IPS DF 6.9 (cell line): ENCODE measurements around the gene CCZ1.
"Not testable (repeated sequence)": the region's sequence is repeated elsewhere in the genome, so short reads cannot be mapped to it uniquely, and the experiment has no call there.

Source experiments
- DNase-seq: peaks from one replicate; pipeline ENCODE4 v3.0.0-alpha.2; 2013; ENCODE audit warnings: low read depth, low spot score
- H3K27ac ChIP-seq: one replicate; pipeline ENCODE4 v1.5.1; 2013; ENCODE audit warnings: low read length, control low read depth
- H3K27me3 ChIP-seq: 2 replicates; pipeline ENCODE4 v1.6.1; 2013; ENCODE audit warnings: mild to moderate bottlenecking, low read length; ENCODE audit not compliant: control insufficient read depth, insufficient read depth
- H3K36me3 ChIP-seq: 2 replicates; pipeline ENCODE4 v1.6.1; 2013; ENCODE audit warnings: low read length; ENCODE audit not compliant: control insufficient read depth, insufficient read depth
- H3K4me1 ChIP-seq: 2 replicates; pipeline ENCODE4 v1.6.1; 2013; ENCODE audit warnings: low read length; ENCODE audit not compliant: control insufficient read depth, insufficient read depth
- H3K4me3 ChIP-seq: 2 replicates; pipeline ENCODE4 v1.5.1; 2013; ENCODE audit warnings: mild to moderate bottlenecking, low read length
- H3K9me3 ChIP-seq: 2 replicates; pipeline ENCODE4 v1.6.1; 2013; ENCODE audit warnings: low read length, inconsistent platforms; ENCODE audit not compliant: control insufficient read depth, insufficient read depth
- WGBS: extraction: QIAGEN DNeasy Blood & Tissue Kit; methylation state at CpG from one replicate; pipeline ENCODE4 v1.1.7; 2013; ENCODE audit warnings: mixed read lengths, missing lambda C conversion rate; ENCODE audit not compliant: insufficient read length, insufficient coverage; 5-methylcytosine and 5-hydroxymethylcytosine counted together

Gene CCZ1

DNA sequence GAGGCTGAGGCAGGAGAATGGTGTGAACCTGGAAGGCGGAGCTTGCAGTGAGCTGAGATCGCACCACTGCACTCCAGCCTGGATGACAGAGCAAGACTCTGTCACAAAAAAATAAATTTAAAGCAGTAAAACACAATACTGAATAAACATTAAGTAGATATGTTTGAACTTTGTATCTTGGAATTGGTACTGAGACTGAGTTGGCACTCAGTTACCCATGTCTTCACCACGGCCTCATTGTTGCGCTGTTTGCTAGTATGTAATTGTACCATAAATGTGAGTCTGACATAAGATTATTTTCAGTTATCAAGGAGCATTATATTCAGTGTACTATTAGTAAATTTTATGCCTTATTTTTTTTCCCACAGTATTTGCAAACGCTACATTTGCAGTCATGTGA, 6.2 kb downstream of the CCZ1 start:
- not testable (repeated sequence) for H3K4me3 ChIP-seq, H3K4me1 ChIP-seq, H3K36me3 ChIP-seq, H3K9me3 ChIP-seq, H3K27me3 ChIP-seq, H3K27ac ChIP-seq, DNase-seq
- no CpG with 5 or more reads among the region's 5 CpGs for WGBS

DNA sequence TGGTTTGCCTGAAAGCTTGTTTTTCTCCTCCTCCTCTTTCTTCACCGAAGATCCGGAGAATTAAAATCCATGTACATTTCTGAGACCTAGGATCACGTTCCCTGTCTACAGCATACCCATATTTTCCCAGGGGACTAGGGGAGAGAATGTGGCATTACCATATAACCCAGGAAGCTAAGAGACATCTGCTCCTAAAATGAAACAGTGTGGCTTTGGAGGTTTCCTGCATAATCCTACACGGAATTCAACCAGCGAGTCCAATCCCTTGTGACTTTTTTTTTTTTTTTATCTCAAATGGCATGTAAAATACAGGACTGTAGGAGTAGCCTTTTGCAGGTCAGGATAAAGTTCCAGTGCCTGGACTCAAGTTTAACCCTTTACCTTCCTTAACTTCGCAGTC, 10.3 kb downstream of the CCZ1 start:
- not testable (repeated sequence) for H3K36me3 ChIP-seq, H3K4me1 ChIP-seq, DNase-seq, H3K27ac ChIP-seq, H3K4me3 ChIP-seq, H3K9me3 ChIP-seq, H3K27me3 ChIP-seq
- whole genome bisulfite sequencing: no CpG with 5 or more reads among the region's 6 CpGs

DNA sequence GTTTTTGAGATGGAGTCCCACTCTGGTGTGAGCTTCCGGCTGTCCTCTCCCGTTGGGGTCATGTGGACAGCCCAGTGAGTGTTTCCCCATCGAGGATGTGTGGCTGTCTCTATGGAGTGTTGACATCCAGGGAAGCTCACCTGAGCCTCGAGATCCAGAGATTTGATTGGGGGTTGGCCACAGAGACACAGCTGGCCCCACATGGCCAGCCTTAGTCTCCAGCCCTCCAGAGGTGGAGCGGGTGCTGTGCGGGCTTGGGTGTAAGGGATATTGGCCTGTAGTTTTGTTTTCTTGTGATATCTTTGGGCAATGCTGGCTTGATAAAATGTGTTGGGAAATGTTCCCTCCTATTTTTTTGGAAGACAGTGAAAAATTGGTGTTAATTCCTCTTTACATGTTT, 18.0 kb downstream of the CCZ1 start:
- H3K4me3 ChIP-seq, DNase-seq: not testable (repeated sequence)
- WGBS: no CpG with 5 or more reads among the region's 6 CpGs

DNA sequence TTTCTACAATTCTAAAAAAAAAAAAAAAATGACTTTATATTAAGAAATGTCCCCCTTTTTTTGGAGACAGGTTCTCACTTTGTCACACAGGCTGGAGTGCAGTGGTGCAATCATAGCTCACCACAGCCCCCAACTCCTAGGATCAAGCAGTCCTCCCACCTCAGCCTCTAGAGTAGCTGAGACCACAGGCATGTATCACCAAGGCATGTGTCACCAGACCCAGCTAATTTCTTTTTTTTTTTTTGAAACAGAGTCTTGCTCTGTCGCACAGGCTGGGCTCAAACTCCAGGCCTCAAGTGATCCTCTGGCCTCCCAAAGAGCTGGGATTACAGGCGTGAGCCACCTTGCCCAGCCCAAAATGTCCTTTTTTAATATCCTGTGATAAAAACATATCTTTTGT, 25.6 kb downstream of the CCZ1 start:
- H3K4me1 ChIP-seq, H3K27ac ChIP-seq, H3K36me3 ChIP-seq, H3K27me3 ChIP-seq, DNase-seq, H3K4me3 ChIP-seq, H3K9me3 ChIP-seq: not testable (repeated sequence)
- WGBS: no CpG with 5 or more reads among the region's 2 CpGs

More for the DNA sequence above, 18.0 kb downstream of the CCZ1 start:
- not testable (repeated sequence) for H3K36me3 ChIP-seq, H3K27me3 ChIP-seq, H3K4me1 ChIP-seq, H3K27ac ChIP-seq, H3K9me3 ChIP-seq

DNA sequence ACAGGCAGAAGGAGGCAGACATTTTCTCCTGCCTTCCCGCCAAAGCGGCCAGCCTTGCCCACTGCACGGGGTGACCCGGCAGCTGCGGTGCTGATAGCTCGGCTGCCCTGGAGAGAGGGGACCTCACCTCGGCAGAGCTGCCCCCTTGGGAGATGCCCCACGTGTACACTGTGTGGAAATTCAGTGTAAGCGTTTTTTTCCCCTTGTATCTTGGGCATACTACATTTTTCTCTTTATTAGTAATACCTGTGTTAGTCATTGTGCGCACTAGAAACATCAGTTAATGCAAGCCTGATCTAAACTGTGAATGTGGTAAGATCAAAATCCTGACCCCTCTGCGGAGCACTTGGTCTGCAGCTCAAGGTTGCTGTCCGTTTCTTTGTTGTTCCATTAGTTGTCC, 26.1 kb downstream of the CCZ1 start:
- H3K27me3 ChIP-seq, H3K4me3 ChIP-seq, DNase-seq, H3K27ac ChIP-seq, H3K9me3 ChIP-seq, H3K4me1 ChIP-seq, H3K36me3 ChIP-seq: not testable (repeated sequence)
- no CpG with 5 or more reads among the region's 12 CpGs for WGBS

DNA sequence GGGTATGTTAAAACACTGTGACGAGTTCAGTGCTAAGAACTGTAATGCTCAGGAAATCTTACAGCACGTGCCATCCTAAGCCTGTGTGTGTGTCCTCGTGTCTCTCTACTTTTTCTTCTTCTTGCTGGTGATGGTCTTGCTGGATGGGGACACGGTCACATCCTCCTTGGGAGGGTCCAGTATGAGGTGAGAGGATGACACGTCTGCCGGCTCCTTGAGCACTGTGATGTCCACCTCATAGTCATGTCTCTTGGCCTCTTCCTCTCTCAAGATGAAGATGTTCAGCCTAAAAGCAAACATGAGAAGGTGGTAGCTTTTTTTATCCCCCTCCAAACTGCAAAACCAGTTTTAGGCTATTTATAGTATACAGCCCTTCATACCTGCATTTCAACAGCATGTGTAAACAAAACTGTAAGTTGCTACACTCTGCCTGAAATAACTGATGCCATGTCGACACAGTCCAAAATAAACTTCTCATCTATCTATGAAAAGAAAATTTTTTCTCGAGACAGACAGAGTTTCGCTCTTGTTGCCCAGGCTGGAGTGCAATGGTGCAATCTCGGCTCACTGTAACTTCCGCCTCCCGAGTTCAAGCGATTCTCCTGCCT, 27.8 kb downstream of the CCZ1 start:
- H3K36me3 ChIP-seq, H3K4me3 ChIP-seq, H3K4me1 ChIP-seq, DNase-seq, H3K27ac ChIP-seq, H3K9me3 ChIP-seq, H3K27me3 ChIP-seq: not testable (repeated sequence)
- WGBS: no CpG with 5 or more reads among the region's 13 CpGs

DNA sequence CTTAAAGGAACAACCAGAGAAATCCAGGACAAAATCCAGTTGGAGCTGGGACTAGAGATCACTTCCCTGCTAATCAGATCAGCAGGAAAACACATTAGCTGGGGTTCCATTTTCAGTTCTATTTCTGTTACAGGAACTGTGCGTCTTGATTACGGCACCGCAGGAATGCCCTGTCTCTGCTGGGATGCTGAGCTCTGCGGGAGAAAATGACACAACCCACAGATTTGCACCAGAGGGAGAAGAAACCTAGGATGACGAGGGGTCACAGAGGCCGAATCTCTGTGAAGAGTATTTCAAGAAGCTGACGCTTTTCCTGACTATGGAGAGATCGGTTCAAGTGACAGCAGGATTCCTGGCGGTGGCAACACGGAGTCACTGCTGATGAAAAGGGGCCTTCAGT, 31.8 kb downstream of the CCZ1 start:
- not testable (repeated sequence) for H3K4me3 ChIP-seq, H3K36me3 ChIP-seq, H3K4me1 ChIP-seq, DNase-seq, H3K27ac ChIP-seq, H3K9me3 ChIP-seq, H3K27me3 ChIP-seq
- WGBS: no CpG with 5 or more reads among the region's 10 CpGs

DNA sequence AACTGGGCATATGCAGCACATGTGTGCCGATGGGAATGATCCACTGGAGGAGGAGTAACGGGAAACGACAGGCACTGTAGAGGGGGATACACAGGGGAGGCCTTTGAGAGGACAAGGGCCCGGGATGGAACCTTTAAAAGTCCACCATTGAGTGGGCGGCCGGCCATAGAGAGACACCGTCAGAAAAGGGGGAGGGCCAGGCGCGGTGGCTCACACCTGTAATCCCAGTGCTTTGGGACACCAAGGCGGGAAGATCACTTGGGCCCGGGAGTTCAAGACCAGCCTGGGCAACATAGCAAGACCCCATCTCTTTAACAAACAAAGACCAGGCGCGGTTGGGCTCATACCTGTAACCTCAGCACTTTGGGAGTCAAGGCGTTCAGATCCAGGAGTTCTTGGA, 32.7 kb downstream of the CCZ1 start:
- H3K27ac ChIP-seq, DNase-seq, H3K9me3 ChIP-seq, H3K27me3 ChIP-seq, H3K4me1 ChIP-seq, H3K4me3 ChIP-seq, H3K36me3 ChIP-seq: not testable (repeated sequence)
- WGBS: no CpG with 5 or more reads among the region's 14 CpGs

DNA sequence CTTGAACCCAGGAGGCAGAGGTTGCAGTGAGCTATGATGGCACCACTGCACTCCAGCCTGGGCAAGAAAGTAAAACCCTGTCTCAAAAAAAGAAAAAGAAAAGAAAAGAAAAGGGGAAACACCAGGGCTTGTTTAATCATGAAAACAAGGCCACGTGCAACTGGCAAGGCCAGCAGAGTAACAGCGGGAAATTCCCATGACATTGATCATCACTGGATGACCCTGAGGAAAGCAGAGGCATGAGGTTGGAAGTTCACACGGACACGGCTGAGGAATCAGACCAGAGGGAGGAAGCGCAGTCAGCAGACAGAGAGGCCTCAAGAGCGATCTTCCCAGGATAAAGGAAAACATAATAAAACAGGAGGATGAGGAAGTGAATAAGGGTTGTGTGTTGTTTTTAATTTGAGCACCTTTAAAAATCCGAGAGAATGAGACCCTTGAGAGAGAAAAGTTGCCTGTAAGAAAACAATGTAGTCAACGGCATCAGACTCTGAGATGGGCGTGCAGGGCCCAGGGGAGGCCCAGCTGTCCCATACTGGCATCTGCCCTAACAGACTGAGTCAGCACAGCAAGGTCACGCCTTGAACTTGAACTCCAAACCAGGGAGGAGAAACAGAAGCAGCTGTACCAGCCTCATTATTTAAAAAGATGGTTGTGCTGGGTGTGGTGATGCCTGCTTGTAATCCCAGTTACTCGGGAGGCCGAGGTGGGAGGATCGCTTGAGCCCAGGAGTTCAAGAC, 33.5 kb downstream of the CCZ1 start:
- H3K36me3 ChIP-seq, H3K27ac ChIP-seq, DNase-seq, H3K4me3 ChIP-seq, H3K9me3 ChIP-seq, H3K4me1 ChIP-seq, H3K27me3 ChIP-seq: not testable (repeated sequence)
- no CpG with 5 or more reads among the region's 13 CpGs for WGBS

DNA sequence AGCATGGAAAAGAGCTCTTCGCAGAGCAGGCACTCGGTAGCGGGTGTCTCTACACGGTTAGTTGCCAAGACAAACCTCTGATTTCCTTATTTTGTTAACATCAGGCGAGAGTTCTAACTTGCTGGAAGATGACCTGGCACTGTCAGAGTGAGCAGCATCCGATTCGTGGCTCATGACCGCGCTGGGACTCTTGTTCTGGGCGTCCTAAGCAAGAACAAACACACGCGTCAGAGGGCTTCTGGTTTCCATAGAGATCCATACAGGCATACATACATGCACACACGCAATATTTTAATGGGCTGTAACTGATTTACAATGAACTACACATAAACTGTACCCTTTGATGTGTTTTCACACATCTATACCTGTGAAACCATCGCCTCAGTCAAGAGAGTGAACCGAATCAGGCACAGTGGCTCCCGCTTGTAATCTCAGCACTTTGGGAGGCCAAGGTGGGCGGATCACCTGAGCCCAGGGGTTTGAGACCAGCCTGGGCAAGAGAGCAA, 36.5 kb downstream of the CCZ1 start:
- not testable (repeated sequence) for DNase-seq, H3K4me1 ChIP-seq, H3K4me3 ChIP-seq, H3K27ac ChIP-seq, H3K9me3 ChIP-seq, H3K36me3 ChIP-seq, H3K27me3 ChIP-seq
- WGBS: no CpG with 5 or more reads among the region's 17 CpGs

DNA sequence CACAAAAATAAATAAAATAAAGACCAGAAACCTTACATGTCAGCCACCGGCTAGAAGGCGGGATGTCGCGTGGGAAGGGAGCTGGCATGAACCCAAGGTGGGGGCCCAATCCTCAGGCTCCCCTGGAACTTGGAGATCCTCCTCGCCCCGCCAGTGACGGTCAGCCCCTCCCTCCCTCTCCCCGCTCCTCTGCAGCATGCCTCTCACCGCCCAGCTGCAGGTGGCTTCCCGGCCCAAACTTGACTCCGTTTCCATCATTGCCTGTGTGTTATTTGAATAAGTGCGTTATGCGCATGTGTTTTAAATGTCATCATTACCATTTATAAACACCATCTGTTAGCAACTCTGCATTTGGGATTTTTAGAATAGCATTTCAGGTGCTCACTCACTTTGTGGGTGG, 64.7 kb downstream of the CCZ1 start:
- not testable (repeated sequence) for H3K36me3 ChIP-seq, H3K27me3 ChIP-seq, DNase-seq, H3K27ac ChIP-seq, H3K4me1 ChIP-seq, H3K9me3 ChIP-seq, H3K4me3 ChIP-seq
- no CpG with 5 or more reads among the region's 13 CpGs for WGBS
